ENCODE results near the gene DNAJC27. TPM values are rescaled to one million over a fixed set of nuclear protein-coding genes. Genes with fewer than 3 reads are reported as not detected.

The DNAJC27 gene
- total RNA-seq, 4 donors from 2014 or later: 2.1 to 4.6 (median 4.2) TPM

- H3K27me3 ChIP-seq: no peaks in the 10 kb centered on the region
- DNase-seq: no peak
- WGBS, 2 donors: 79 to 80% methylated on average over 4 of the region's 4 CpGs
- H3K4me1 ChIP-seq: peaks cover 0 to 25% (median 0%) of the 10 kb centered on the region in 3 donors
- H3K36me3 ChIP-seq: peaks cover 0 to under 1% (median 0%) of the 10 kb centered on the region in 3 donors
- H3K27ac ChIP-seq: peak overlapping the region in 1 of 4 donors; percentile 99
- intact Hi-C loops (cut with DNase I): no loop called here
- H3K4me3 ChIP-seq: no peak overlapping the region
- TF ChIP-seq POLR2A (IDR thresholded peaks at IDR 0.05): no peak
- no peak for TF ChIP-seq CTCF (IDR thresholded peaks at IDR 0.05)
- no peaks in the 10 kb centered on the region for H3K9me3 ChIP-seq
Observed at GRCh38 chr2:24973812-24974211, 2.1 kb upstream of the DNAJC27 start.

- no peak for TF ChIP-seq CTCF (IDR thresholded peaks at IDR 0.05)
- TF ChIP-seq POLR2A (IDR thresholded peaks at IDR 0.05): no peak
- WGBS, 2 donors: 0% methylated on average over 15 to 18 of the region's 19 CpGs
Observed at GRCh38 chr2:24972315-24972961, 683 bp upstream of the DNAJC27 start.

GRCh38 chr2:24971286-24971535 is 544 bp downstream of the DNAJC27 start:
- 0 to 2% methylated on average over 10 to 18 of the region's 23 CpGs for WGBS, 2 donors

More at GRCh38 chr2:24972315-24972961, 683 bp upstream of the DNAJC27 start:
- H3K4me3 ChIP-seq: peak overlapping the region; percentile 77 to 93 (median 82)
- no peaks in the 10 kb centered on the region for H3K27me3 ChIP-seq
- peak overlapping the region; percentile 98 to 99 (median 98) for H3K27ac ChIP-seq
- peaks cover 0 to 1% (median 0%) of the 10 kb centered on the region in 3 donors for H3K36me3 ChIP-seq
- DNase-seq: no peak
- peaks cover 0 to 25% (median 0%) of the 10 kb centered on the region in 3 donors for H3K4me1 ChIP-seq
- intact Hi-C loops (cut with DNase I): no loop called here
- no peaks in the 10 kb centered on the region for H3K9me3 ChIP-seq

GRCh38 chr2:24970483-24971285 is 1.1 kb downstream of the DNAJC27 start:
- no peak for DNase-seq

More at GRCh38 chr2:24971286-24971535, 544 bp downstream of the DNAJC27 start:
- no peaks in the 10 kb centered on the region for H3K9me3 ChIP-seq
- peak overlapping the region; percentile 77 to 93 (median 82) for H3K4me3 ChIP-seq
- peaks cover 0 to 13% (median 0%) of the 10 kb centered on the region in 3 donors for H3K36me3 ChIP-seq
- TF ChIP-seq POLR2A (IDR thresholded peaks at IDR 0.05) (no peak), CTCF (IDR thresholded peaks at IDR 0.05) (no peak)
- H3K27me3 ChIP-seq: no peaks in the 10 kb centered on the region
- intact Hi-C loops (cut with DNase I): no loop called here
- peak overlapping the region; percentile 98 to 99 (median 98) for H3K27ac ChIP-seq
- peaks cover 0 to 25% (median 0%) of the 10 kb centered on the region in 3 donors for H3K4me1 ChIP-seq
- no peak for DNase-seq

More at GRCh38 chr2:24970483-24971285, 1.1 kb downstream of the DNAJC27 start:
- Histone ChIP-seq H3K27me3 (no peaks in the 10 kb centered on the region), H3K4me3 (peak overlapping the region; percentile 77 to 93 (median 82)), H3K27ac (peak overlapping the region; percentile 98 to 99 (median 98)), H3K9me3 (no peaks in the 10 kb centered on the region), H3K4me1 (peaks cover 0 to 23% (median 0%) of the 10 kb centered on the region in 3 donors), H3K36me3 (peaks cover 0 to 19% (median 0%) of the 10 kb centered on the region in 3 donors)
- 50 to 53% methylated on average over 20 to 22 of the region's 27 CpGs for WGBS, 2 donors
- intact Hi-C loops (cut with DNase I): no loop called here
- TF ChIP-seq CTCF (IDR thresholded peaks at IDR 0.05) (no peak), POLR2A (IDR thresholded peaks at IDR 0.05) (no peak)

Data from esophagus squamous epithelium (tissue), 5 donors.